Dedifferentiated amniotic fluid mesenchymal stem cell (primary cell): Measurements from ENCODE around the gene COQ8B.
"Not testable (repeated sequence)": the region's sequence is repeated elsewhere in the genome, so short reads cannot be mapped to it uniquely, and the experiment has no call there.

Experiments
- DNase-seq: peaks from one replicate; pipeline ENCODE4 v3.0.0-alpha.2; 2016; ENCODE audit errors: extremely low spot score

COQ8B gene

DNA sequence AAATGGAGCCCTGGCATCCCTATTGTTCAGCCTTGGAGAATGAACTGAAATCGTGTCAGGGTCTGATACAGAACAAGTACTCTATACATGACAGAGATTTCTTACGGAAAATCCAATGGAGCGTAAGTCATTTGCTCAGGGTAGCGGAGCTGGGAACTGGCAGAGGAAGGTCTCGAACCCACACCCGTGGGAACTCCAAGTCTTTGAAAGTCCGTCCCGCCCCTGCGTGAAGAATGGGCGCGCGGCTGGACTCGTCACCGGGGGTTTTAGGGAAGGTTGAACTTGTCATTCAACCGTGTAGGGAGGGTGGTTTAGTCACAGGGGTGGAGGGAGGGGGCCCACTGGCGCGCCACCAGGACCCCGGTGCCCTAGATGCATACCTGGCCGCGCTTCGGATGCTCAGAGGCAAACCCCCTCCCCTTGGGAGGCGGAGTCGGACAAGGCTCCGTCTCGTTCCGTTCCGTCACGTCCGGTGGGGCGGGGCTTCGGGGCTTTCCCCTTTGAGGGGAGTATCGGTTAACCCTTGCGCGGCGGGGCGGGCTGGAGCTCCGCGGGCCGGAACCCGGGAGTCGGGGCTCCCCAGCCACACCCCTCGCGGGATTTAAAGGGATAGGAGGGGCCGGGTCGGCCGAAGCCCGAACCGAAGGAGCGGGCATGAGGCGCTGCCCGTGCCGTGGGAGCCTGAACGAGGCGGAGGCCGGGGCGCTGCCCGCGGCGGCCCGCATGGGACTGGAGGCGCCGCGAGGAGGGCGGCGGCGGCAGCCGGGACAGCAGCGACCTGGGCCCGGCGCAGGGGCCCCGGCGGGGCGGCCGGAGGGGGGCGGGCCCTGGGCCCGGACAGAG, at the start of gene COQ8B, which contains the start of gene ITPKC:
COQ8B (minus strand) TSS at position 405 of the 843 bp plus-strand sequence. CDS start 2,254 bp downstream, outside the sequence.
ITPKC (plus strand) TSS at position 631 of the 843 bp plus-strand sequence; CDS start at position 655, 24 bp downstream.
- peak; percentile 98 for DNase-seq

GRCh38 chr19:40766385-40766784, 49.7 kb upstream of the COQ8B start:
- not testable (repeated sequence) for DNase-seq

- DNase-seq, result no peak
Observed at GRCh38 chr19:40763963-40764362, 47.3 kb upstream of the COQ8B start.

DNA sequence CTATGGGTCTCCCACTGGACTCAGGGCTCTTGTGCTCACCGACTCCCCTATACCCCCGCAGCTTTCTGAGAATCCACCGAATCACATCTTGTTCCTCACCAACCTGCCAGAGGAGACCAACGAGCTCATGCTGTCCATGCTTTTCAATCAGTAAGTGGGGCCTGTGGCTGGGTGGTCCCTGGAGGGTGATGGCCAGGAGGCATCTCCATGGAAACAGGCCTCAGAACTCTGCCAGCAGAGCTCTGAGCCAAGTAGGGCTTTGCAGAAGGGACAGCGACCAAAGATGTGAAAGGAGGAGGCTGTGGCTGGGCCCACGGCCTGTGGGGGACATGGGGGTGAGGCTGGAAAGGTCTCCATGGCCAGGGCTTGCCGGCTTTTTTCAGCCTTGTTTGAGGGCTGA, 46.8 kb upstream of the COQ8B start:
- DNase-seq, result no peak

- DNase-seq, result no peak
Observed at GRCh38 chr19:40762754-40763470, 46.2 kb upstream of the COQ8B start.

- DNase-seq, result no peak
Observed at GRCh38 chr19:40759352-40759751, 42.7 kb upstream of the COQ8B start.

DNA sequence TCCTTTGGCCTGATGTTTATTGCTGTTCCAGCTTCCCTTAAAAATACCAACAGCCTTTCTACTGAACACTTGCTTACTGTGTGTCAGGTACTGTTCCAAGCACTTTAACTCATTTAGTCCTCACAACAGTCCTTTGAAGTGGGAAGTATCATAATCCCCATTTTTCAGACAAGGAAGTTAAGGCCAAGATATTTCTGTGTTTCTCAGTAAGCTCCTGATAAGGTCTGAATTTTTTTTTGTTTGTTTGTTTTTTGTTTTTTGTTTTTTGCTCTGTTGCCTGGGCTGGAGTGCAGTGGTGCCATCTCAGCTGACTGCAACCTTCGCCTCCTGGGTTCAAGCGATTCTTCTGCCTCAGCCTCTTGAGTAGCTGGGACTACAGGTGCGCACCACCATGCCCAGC, 41.8 kb upstream of the COQ8B start:
- no peak for DNase-seq

GRCh38 chr19:40756502-40757110, 39.9 kb upstream of the COQ8B start:
- no peak for DNase-seq

GRCh38 chr19:40755791-40756190, 39.1 kb upstream of the COQ8B start:
- DNase-seq, result no peak

DNA sequence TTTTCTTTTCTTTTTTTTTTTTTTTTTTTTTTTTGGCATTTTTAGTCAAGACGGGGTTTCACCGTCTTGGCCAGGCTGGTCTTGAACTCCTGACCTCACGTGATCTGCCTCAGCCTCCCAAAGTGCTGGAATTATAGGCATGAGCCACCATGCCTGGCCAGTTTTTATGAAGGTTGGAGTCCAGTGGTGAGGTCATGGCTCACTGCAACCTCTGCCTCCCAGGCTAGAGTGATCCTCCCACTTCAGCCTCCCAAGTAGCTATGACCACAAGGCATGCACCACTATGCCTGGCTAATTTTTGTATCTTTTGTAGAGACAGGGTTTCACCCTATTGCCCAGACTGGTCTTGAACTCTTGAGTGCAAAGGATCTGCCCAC, 38.5 kb upstream of the COQ8B start:
- no peak for DNase-seq

DNA sequence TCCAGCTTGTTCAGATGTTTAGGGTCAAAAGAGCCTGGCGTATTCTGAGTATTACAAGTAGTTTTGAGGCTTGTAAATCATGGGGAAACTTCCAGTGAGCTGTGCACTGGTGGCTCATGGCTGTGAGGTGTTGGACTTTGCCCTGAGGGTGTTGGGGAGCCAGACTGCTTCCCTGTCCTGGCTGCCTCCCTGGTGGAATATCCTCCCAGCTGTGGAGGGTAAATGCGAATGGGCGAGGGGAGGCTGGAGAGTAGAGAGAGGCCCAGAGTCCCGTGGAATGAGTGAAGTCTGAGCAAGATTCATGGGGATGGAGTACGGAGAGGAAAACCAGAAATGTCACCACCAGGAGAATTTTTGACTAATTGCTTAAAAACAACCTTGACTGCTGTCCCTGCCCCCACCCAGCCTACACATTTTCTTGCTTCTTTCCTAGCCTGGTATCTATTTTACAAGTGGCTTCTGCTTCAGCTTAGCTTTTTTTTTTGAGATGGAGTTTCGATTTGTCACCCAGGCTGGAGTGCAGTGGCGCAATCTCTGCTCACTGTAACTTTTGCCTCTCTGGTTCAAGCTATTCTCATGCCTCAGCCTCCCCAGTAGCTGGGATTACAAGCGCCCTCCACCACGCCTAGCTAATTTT, 38.0 kb upstream of the COQ8B start:
- no peak for DNase-seq

GRCh38 chr19:40752257-40752781, 35.6 kb upstream of the COQ8B start:
- no peak for DNase-seq

DNA sequence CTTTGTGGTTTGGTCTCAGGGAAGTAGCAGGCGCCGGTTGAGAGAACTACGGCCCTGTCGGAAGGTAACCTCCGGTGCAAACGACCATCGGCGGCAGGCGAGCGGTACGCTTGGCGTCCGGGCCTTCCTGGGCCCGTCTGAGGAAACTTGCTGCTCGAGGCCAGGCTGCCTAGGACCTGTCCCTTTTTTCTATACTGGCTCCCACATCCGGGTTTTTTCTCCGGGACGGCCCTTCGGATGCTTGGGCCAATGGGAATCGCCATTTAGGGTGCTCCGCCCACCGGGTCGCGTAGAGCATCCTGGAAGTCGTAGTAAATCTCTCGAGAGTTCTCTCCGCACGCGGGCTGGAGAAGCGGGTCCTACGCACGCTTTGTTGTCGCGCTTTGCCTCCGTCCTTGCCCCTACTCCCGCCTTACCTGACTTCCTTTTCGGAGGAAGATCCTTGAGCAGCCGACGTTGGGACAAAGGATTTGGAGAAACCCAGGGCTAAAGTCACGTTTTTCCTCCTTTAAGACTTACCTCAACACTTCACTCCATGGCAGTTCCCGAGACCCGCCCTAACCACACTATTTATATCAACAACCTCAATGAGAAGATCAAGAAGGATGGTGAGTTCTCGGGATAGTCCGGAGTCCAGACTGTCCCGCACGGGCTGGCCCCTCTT, 34.3 kb upstream of the COQ8B start, which contains the start of gene SNRPA:
SNRPA (plus strand) TSS at position 330 of the 664 bp plus-strand sequence; CDS start at position 536, 206 bp downstream.
- DNase-seq, result peak; percentile 99

DNA sequence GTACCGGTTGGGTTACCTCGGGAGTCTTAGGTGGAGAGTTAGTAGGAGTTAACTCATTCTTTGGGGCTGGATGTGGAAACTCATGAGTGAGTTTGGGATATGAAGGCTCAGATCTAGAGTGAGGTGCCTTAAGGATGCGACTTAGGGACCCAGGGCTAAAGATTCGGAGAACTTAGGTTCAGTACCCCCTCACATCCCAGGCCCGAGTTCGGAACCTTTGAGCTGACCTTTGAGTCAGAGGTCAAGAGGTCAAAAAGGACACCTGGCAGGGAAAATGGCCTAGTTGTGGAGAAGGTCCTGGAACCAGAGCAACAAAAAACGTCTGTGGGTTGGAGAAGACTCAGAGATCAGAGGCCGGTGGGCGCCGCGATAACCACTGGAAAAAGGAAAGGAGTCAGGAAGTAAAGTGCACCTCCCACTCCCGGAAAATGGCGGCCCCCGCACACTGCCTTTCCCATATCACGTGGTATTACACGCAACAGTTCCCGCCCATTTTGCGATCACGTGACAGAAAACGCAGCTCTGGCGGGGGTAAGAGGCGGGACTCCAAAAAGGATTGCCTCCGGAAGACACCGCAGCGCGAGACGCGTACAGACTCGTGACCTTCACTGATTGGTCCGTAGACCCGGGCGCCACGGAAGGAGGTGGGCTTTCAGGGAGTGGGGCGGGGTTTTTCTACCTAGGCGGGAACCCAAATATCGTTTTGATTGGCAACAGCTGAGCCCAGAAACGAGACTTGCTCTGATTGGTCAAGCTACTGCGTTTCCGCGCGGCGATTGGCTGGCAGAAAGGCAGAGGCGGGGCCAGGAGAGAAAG, 33.6 kb upstream of the COQ8B start, which contains the start of gene ACTMAP:
ACTMAP (minus strand) TSS at position 420 of the 816 bp plus-strand sequence. CDS start 674 bp downstream, outside the sequence.
- DNase-seq, result peak; percentile 100

GRCh38 chr19:40747536-40747935, 30.9 kb upstream of the COQ8B start:
- DNase-seq, result no peak

- DNase-seq, result peak; percentile 38
Observed at GRCh38 chr19:40745402-40745780, 28.7 kb upstream of the COQ8B start.

GRCh38 chr19:40744554-40745401, 28.1 kb upstream of the COQ8B start:
- no peak for DNase-seq

GRCh38 chr19:40743926-40744325, 27.2 kb upstream of the COQ8B start:
- DNase-seq, result no peak

DNA sequence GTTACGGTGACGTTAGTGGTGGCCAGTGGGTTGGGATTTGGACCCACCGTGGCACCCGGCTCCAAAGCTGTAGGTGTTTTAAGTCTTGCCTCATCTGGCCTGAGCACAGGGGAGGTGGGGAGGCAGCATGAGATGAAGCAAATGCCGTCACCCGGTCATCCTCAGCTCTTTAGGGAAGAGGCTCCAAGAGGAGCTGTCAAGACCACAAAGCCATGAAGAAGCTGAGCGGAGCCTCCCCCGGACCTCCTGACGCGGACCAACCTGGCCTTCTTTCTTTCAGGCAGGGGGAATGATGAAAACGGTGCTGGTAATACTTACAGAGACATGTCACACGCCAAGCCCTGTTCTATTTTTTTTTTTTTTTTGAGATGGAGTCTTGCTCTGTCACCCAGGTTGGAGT, 26.2 kb upstream of the COQ8B start:
- no peak for DNase-seq
